Glutamatergic neuron (in vitro differentiated cells): ENCODE measurements around the gene GATC. TPM values are rescaled to one million over a fixed set of nuclear protein-coding genes. Genes with fewer than 3 reads are reported as not detected.

Experiments
- DNase-seq: peaks from one replicate; pipeline ENCODE4 v3.0.0; 2022
- H3K27ac Mint-ChIP-seq: one replicate; pipeline ENCODE4 v1.8.0; 2020; ENCODE audit warnings: mild to moderate bottlenecking, mixed read lengths, inconsistent platforms; ENCODE audit not compliant: unreplicated experiment
- H3K27me3 Mint-ChIP-seq: one replicate; pipeline ENCODE4 v1.8.0; 2020; ENCODE audit warnings: mild to moderate bottlenecking, moderate library complexity, mixed read lengths, inconsistent platforms; ENCODE audit not compliant: unreplicated experiment
- H3K36me3 Mint-ChIP-seq: one replicate; pipeline ENCODE4 v1.8.0; 2020; ENCODE audit warnings: mild to moderate bottlenecking, mixed read lengths, inconsistent platforms; ENCODE audit not compliant: unreplicated experiment
- H3K4me1 Mint-ChIP-seq: one replicate; pipeline ENCODE4 v1.8.0; 2020; ENCODE audit warnings: mild to moderate bottlenecking, low read depth, mixed read lengths, inconsistent platforms; ENCODE audit not compliant: unreplicated experiment
- H3K4me3 Mint-ChIP-seq: one replicate; pipeline ENCODE4 v1.8.0; 2020; ENCODE audit warnings: mild to moderate bottlenecking, mixed read lengths, inconsistent platforms; ENCODE audit not compliant: unreplicated experiment
- H3K9me3 Mint-ChIP-seq: one replicate; pipeline ENCODE4 v1.8.0; 2020; ENCODE audit warnings: mild to moderate bottlenecking, moderate library complexity, mixed read lengths, inconsistent platforms; ENCODE audit not compliant: unreplicated experiment
- long read RNA-seq: library from polyadenylated mRNA; unstranded; transcript quantifications from one replicate; pipeline ENCODE4 v2.0.0, GENCODE V29; 2020; ENCODE audit not compliant: unreplicated experiment
- total RNA-seq: library from RNA; stranded (reverse); fragmentation: NEBNext Ultra II Directional; extraction: Animal tissue kit (Norgen Biotek cat#: 25700); gene quantifications from one replicate; pipeline ENCODE4 v1.2.1, GENCODE V29; 2021; ENCODE audit not compliant: unreplicated experiment
- TF ChIP-seq, protein P1 (sequence below): fragments of 200-600 bp; sonication (generic); IDR thresholded peaks from one replicate; pipeline ENCODE4 v1.5.0; 2021; ENCODE audit not compliant: partially characterized antibody, unreplicated experiment

The GATC gene, protein sequence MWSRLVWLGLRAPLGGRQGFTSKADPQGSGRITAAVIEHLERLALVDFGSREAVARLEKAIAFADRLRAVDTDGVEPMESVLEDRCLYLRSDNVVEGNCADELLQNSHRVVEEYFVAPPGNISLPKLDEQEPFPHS
- 16.8 TPM for total RNA-seq
- long read RNA-seq, result 0 reads

DNA sequence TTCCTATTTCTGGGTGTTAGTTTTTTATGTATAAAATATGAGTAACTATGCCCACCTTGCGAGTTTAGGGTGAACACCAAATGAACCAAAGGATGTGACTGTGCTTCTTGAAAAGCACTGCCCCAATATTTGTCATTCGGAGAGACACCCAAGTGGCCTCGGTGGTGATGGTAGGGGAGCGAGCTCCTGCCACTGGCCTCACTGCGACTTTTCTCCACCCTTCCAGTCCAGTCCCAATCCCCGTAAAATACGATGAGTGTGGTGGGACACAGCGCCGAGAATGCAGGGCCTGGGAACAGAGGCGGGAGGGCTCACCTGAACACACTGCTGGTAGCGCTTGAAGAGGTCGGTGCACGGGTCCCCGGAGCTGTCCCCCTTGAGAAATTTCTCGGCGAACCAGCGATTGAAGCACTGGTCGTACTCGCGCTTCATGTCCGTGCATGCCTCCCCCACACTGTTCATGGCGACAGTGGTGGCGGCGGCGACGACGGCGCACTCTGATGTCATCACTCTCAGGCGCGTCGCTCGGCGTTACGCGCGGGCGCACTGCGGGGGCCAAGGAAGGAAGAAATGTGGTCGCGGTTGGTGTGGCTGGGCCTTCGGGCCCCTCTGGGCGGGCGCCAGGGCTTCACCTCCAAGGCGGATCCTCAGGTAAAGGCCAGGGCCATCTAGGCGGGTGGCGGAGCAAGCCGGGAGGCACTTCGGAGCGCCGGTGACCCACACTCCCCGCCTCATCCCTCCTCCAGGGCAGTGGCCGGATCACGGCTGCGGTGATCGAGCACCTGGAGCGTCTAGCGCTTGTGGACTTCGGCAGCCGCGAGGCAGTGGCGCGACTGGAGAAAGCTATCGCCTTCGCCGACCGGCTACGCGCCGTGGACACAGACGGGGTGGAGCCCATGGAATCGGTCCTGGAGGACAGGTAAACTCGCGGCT, at the start of gene GATC, which contains the start of gene TRIAP1:
Gene GATC (plus strand): TSS at position 534 of the 933 bp plus-strand sequence. CDS start 37 bp downstream, at position 571.
Gene TRIAP1 (minus strand): TSS at position 474 of the 933 bp plus-strand sequence. CDS start 12 bp downstream, at position 462.
- TF ChIP-seq, protein P1, sequence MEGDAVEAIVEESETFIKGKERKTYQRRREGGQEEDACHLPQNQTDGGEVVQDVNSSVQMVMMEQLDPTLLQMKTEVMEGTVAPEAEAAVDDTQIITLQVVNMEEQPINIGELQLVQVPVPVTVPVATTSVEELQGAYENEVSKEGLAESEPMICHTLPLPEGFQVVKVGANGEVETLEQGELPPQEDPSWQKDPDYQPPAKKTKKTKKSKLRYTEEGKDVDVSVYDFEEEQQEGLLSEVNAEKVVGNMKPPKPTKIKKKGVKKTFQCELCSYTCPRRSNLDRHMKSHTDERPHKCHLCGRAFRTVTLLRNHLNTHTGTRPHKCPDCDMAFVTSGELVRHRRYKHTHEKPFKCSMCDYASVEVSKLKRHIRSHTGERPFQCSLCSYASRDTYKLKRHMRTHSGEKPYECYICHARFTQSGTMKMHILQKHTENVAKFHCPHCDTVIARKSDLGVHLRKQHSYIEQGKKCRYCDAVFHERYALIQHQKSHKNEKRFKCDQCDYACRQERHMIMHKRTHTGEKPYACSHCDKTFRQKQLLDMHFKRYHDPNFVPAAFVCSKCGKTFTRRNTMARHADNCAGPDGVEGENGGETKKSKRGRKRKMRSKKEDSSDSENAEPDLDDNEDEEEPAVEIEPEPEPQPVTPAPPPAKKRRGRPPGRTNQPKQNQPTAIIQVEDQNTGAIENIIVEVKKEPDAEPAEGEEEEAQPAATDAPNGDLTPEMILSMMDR, result no peak
- Mint-ChIP-seq H3K27me3 (peaks cover 8% of the 10 kb centered on the region), H3K9me3 (peaks cover 9% of the 10 kb centered on the region), H3K27ac (peak within 1 kb of the TSS; percentile 86), H3K4me3 (peak within 1 kb of the TSS; percentile 99), H3K36me3 (no peaks in the 10 kb centered on the region), H3K4me1 (peaks cover 3% of the 10 kb centered on the region)
- peak; percentile 92 for DNase-seq

DNA sequence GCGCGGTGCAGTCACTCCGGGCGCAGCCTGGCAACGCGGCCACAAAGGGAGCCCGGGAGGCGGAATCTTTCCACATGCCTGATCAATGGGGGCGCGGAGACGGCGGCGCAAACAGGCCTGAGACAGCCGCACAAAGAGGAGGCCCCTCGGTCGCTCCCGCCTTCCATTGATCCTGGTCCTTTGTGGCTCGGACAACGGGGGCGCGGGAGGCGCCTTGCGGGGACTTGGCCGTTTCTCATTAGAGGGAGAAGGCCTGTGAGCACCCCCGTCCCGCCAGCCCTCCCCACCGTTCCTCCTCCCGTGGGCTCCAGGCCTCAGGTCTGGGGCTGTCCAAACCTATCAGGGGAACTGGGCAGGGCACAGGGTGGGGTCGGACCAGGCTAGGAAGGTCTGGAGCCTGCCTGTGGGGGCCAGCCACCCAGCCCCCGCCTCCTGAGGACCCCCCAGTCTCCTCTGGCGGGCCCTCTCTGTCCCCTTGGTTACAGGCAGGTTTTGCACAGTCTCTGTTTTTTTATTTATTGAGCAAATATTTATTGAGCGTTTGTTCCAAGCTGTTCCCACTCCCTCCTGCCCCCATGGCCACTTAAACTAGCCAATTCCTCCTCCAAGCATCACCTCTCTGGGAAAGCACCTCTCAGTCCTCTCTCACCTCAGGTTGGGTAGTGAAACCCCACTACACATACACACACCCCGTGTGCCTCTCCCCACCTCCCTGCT, 48.3 kb upstream of the GATC start:
- Mint-ChIP-seq H3K9me3 (peaks cover 2% of the 10 kb centered on the region), H3K27me3 (peaks cover 9% of the 10 kb centered on the region), H3K36me3 (no peaks in the 10 kb centered on the region), H3K4me1 (peaks cover 11% of the 10 kb centered on the region), H3K4me3 (no peak overlapping the region), H3K27ac (no peak overlapping the region)
- DNase-seq, result no peak
- TF ChIP-seq, protein P1, result no peak

DNA sequence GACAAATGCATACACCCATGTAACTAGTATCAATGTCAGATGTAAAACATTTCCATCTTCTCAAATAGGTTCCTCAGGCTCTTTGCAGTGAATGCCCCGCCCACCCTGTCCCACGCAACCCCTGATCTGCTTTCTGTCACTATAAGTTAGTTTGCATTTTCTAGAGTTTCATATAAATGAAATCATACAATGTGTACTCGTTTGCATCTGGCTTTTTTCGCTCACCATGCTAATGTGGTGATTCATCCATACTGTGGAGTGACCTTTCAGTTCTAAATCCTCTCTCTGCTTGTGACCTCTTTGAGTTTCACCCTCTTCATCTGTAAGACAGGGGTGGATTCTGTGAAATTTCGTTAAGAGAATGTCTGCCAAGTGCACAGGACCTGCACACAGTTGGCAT, 46.7 kb upstream of the GATC start:
- Mint-ChIP-seq H3K36me3 (no peaks in the 10 kb centered on the region), H3K27me3 (peaks cover 9% of the 10 kb centered on the region), H3K4me3 (no peak overlapping the region), H3K9me3 (peaks cover 4% of the 10 kb centered on the region), H3K27ac (no peak overlapping the region), H3K4me1 (peaks cover 14% of the 10 kb centered on the region)
- TF ChIP-seq, protein P1, result no peak
- no peak for DNase-seq

DNA sequence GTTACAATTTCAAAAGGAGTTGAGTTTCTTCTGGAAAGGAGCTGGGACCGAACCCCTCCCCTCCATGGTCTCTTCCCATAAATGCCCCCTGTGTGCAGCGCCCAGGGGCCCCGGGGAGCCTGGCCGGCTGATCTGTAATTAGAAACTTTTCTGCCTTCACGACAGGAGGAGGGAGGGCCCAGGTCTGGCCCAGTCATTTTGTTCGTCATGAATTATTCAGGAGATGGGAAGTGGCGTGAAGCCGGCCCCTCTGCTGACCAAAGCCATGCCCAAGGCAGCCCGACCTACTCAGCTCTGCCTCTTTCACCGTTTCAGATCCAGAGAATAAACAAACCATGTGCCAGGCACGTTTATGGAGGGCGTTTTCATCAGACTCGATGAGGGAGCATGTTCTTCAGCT, 44.0 kb upstream of the GATC start:
- peaks cover 4% of the 10 kb centered on the region for H3K9me3 Mint-ChIP-seq
- H3K27ac Mint-ChIP-seq, result peak overlapping the region; percentile 92
- peaks cover 14% of the 10 kb centered on the region for H3K4me1 Mint-ChIP-seq
- H3K36me3 Mint-ChIP-seq, result no peaks in the 10 kb centered on the region
- peaks cover 6% of the 10 kb centered on the region for H3K27me3 Mint-ChIP-seq
- DNase-seq, result peak; percentile 64
- H3K4me3 Mint-ChIP-seq, result peak overlapping the region; percentile 75
- TF ChIP-seq, protein P1, result no peak
